MCF 10A (cell line): Measurements from ENCODE around the gene SRSF3. TPM values are rescaled to one million over a fixed set of nuclear protein-coding genes. Genes with fewer than 3 reads are reported as not detected.
"Not testable (repeated sequence)": the region's sequence is repeated elsewhere in the genome, so short reads cannot be mapped to it uniquely, and the experiment has no call there.

Experiments used
- BruUV-seq: library from RNA; stranded (reverse); fragments of 400-500 nt; replicated peaks from 2 replicates; lab custom pipeline; 2021; lab: Mats Ljungman, UMichigan
- CTCF ChIA-PET: fragments of 300-600 bp; sonication (Branson Sonifier 250); formaldehyde crosslinking; extraction: SDS; loops from one replicate; lab custom pipeline; 2021; ENCODE audit warnings: antibody characterized with exemption, inconsistent platforms; lab: Yijun Ruan, JAX
- POLR2A ChIA-PET: fragments of 300-600, 350-650 bp; sonication (Branson Sonifier 250); formaldehyde crosslinking; extraction: SDS; loops from one replicate; lab custom pipeline; 2020; ENCODE audit warnings: antibody characterized with exemption, inconsistent platforms; lab: Yijun Ruan, JAX
- DNase-seq: peaks from one replicate; pipeline ENCODE4 v3.0.0-alpha.2; 2018; ENCODE audit not compliant: unreplicated experiment
- H3K27ac Mint-ChIP-seq: one replicate; pipeline ENCODE4 v1.8.0; 2022; ENCODE audit warnings: mild to moderate bottlenecking, low read depth, mixed read lengths; ENCODE audit not compliant: unreplicated experiment
- H3K27me3 Mint-ChIP-seq: one replicate; pipeline ENCODE4 v1.8.0; 2022; ENCODE audit warnings: mixed read lengths; ENCODE audit not compliant: insufficient read depth, unreplicated experiment
- H3K36me3 Mint-ChIP-seq: one replicate; pipeline ENCODE4 v1.8.0; 2022; ENCODE audit warnings: mild to moderate bottlenecking, moderate library complexity, mixed read lengths; ENCODE audit not compliant: insufficient read depth, unreplicated experiment
- H3K4me1 Mint-ChIP-seq: one replicate; pipeline ENCODE4 v1.8.0; 2022; ENCODE audit warnings: mixed read lengths; ENCODE audit not compliant: insufficient read depth, unreplicated experiment
- H3K4me3 Mint-ChIP-seq: one replicate; pipeline ENCODE4 v1.8.0; 2022; ENCODE audit warnings: mild to moderate bottlenecking, moderate library complexity, mixed read lengths; ENCODE audit not compliant: unreplicated experiment
- H3K9me3 Mint-ChIP-seq: one replicate; pipeline ENCODE4 v1.8.0; 2022; ENCODE audit warnings: mixed read lengths; ENCODE audit not compliant: unreplicated experiment
- CTCF ChIP-seq: fragments of 200-600 bp; IDR thresholded peaks from one replicate; pipeline ENCODE4 v1.8.0; 2022; ENCODE audit warnings: antibody characterized with exemption, mild to moderate bottlenecking; ENCODE audit not compliant: unreplicated experiment
- intact Hi-C: fragments of 100-400 bp; cut with micrococcal nuclease; formaldehyde crosslinking; loops from 2 replicates; pipeline ENCODE4 v1.14.1; 2022
- total RNA-seq: library from RNA; stranded (reverse); gene quantifications from 2 replicates; pipeline ENCODE4 v1.2.3, GENCODE V29; 2022

Gene SRSF3
- total RNA-seq, 1 experiment from 2014 or later, result 364 TPM

DNA sequence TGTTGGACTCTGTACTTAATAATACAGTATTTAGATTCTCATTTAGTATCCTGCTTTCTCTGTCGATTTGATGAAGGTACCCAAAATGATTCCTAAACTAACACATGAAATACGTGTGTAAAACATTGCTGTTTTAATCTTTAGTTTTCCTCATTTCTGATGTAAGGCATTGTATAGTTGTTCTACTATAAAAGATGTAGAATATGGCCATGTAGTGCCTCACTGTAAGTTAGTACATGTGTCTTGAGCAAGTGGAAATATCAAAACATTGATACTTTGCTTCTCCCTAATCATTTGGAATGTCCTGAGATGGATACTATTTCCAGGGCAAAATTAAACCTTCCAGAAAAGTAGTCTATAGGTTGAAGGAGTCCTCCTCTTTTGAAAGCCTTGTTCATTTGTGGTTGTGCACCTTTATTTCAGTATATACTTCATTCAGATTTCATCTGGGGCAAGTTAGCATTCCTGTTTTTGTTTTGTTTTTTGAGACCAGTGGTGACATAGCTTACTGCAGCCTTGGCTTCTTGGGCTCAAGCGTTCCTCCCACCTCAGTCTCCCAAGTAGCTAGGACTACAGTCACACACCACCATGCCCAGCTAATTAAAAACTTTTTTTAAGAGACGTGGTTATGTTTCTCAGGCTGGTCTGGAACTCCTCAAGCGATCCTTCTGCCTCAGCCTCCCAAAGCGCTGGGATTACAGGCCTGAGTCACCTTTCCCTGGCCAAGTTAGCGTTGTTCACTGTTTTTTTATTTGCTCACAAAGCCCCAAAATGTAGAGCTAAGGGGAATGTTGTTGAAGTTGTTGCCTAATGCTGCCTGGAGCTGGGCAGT lies 11.6 kb downstream of the SRSF3 start:
- peaks cover 100% of the 10 kb centered on the region for H3K36me3 Mint-ChIP-seq
- intact Hi-C loops, result no loop called here
- DNase-seq, result no peak
- H3K27me3 Mint-ChIP-seq, result no peaks in the 10 kb centered on the region
- no peak overlapping the region for H3K4me3 Mint-ChIP-seq
- ChIA-PET POLR2A (interaction anchor here (0.7 to 8.0 kb wide), 8 partner anchors 8 to 184 kb away, joined by 3 to 203 read pairs (median 4); partner anchors contain the start of genes CDKN1A and SRSF3), CTCF (interaction anchor here (0.6 to 2.8 kb wide), 4 partner anchors 8 to 688 kb away, joined by 3 to 22 read pairs (median 3); no protein-coding TSS in a partner anchor)
- TF ChIP-seq CTCF, result no peak
- BruUV-seq, result no TSS peak
- peaks cover 32% of the 10 kb centered on the region for H3K4me1 Mint-ChIP-seq
- H3K9me3 Mint-ChIP-seq, result no peaks in the 10 kb centered on the region
- H3K27ac Mint-ChIP-seq, result no peak overlapping the region

GRCh38 chr6:36607305-36607682 lies 13.1 kb downstream of the SRSF3 start:
- DNase-seq, H3K9me3 Mint-ChIP-seq, BruUV-seq, intact Hi-C loops, H3K27me3 Mint-ChIP-seq: not testable (repeated sequence)
- ChIA-PET CTCF (interaction anchor here (0.7 to 2.8 kb wide), 5 partner anchors 8 to 73 kb away, joined by 3 to 22 read pairs (median 4); no protein-coding TSS in a partner anchor), POLR2A (interaction anchor here (0.9 to 8.0 kb wide), 15 partner anchors 9 to 239 kb away, joined by 3 to 203 read pairs (median 4); partner anchors contain the start of genes CDKN1A and SRSF3)
- Mint-ChIP-seq H3K36me3 (peaks cover 100% of the 10 kb centered on the region), H3K27ac (peak overlapping the region; percentile 89), H3K4me3 (peak overlapping the region; percentile 33), H3K4me1 (peaks cover 32% of the 10 kb centered on the region)

DNA sequence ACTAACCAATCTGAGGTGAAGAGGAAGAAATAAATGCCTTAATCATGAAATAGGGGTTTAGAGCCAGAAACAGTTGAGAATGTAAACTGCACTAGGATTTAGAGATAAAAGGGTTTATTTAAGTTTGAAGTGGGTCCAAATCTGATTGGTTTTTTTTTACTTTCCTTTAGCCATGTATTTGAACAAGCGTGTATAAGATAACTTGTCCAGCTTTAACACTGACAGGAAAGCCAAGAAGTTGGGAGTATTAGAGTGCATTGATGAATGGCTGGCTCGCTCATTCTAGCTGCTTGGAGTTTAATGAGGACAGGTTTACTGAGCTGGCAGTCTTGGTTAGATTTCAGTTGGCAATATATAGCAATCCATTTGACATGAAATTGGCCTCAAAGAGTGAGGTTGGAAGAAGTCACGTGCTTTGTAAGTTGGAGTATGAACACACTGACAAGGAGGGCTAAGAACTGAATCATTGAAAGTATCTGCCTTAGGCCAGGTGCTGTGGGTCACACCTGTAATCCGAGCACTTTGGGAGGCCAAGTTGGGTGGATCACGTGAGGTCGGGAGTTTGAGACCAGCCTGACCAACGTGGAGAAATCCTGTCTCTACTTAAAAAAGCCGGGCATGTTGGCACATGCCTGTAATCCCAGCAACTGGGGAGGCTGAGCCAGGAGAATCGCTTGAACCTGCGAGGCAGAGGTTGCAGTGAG lies 13.7 kb downstream of the SRSF3 start:
- H3K9me3 Mint-ChIP-seq, result no peaks in the 10 kb centered on the region
- BruUV-seq, result no TSS peak
- intact Hi-C loops, result no loop called here

More for the DNA sequence above, 13.7 kb downstream of the SRSF3 start:
- H3K27ac Mint-ChIP-seq, result peak overlapping the region; percentile 89
- H3K27me3 Mint-ChIP-seq, result no peaks in the 10 kb centered on the region
- peaks cover 100% of the 10 kb centered on the region for H3K36me3 Mint-ChIP-seq
- peak; percentile 93 for DNase-seq
- ChIA-PET POLR2A (interaction anchor here (0.9 to 8.0 kb wide), 12 partner anchors 9 to 239 kb away, joined by 3 to 203 read pairs (median 10); partner anchors contain the start of genes CDKN1A and SRSF3), CTCF (interaction anchor here (0.7 to 2.8 kb wide), 6 partner anchors 10 to 158 kb away, joined by 3 to 22 read pairs (median 4); no protein-coding TSS in a partner anchor)
- TF ChIP-seq CTCF, result no peak
- peak overlapping the region; percentile 33 for H3K4me3 Mint-ChIP-seq
- H3K4me1 Mint-ChIP-seq, result peaks cover 32% of the 10 kb centered on the region
